HS-27A (cell line): ENCODE measurements around the gene NT5C3B.
"Not testable (repeated sequence)": the region's sequence is repeated elsewhere in the genome, so short reads cannot be mapped to it uniquely, and the experiment has no call there.

ENCODE experiments used
- DNase-seq: peaks from one replicate; pipeline ENCODE4 v3.0.0-alpha.2; 2012; ENCODE audit warnings: low read depth, missing footprints

NT5C3B gene

GRCh38 chr17:41839448-41839847 lies 3.4 kb upstream of the NT5C3B start:
- not testable (repeated sequence) for DNase-seq

GRCh38 chr17:41837761-41838538 lies 1.9 kb upstream of the NT5C3B start, which contains the start of gene KLHL10:
TSS of gene KLHL10 (plus strand) at chr17:41837825. CDS start at chr17:41837933, 108 bp downstream.
- no peak for DNase-seq

GRCh38 chr17:41836550-41837196 lies 641 bp upstream of the NT5C3B start:
- no peak for DNase-seq

DNA sequence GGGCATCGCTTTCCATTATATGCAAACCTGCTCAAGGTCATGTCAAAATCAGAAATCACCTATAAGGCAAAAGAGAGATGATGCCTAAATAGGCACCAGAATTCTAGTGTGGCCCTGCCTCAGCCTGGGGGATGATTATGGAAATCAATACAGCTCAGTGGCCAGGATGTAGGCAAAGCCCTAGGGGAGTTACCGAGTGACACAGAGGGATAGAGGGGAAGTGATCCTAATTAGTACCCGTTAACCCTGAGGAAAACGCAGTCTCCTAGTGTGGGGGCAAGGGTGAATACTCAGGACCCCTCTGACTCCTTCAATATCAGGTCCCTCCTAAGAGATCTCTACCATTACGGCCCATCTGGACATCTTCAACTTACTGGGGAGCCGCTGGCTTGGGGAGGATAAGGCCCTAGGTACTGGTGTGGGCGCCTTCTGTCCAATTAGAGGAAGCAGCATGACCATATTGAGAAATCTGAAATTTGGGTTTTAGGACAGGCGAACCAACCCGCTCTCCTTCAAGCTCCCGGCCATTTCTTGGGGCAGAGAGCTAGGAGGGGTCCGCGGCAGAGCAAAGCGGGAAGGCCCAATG lies 725 bp downstream of the NT5C3B start:
- no peak for DNase-seq

DNA sequence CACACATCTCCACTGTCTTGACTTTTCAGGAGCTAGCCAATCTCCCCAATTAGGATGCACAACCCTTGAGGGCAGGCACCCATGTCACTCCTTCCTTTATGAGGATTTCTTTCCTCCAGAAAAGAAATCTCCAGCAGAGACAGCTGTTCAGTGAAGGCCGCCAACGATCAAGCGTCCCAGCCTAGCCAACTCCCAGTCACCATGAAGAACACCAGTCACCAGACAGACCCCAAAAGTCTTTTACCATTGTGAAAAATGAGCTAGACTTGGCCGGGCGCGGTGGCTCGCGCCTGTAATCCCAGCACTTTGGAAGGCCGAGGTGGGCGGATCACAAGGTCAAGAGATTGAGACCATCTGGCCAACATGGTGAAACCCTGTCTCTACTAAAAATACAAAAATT lies 6.1 kb downstream of the NT5C3B start:
- DNase-seq, result not testable (repeated sequence)

DNA sequence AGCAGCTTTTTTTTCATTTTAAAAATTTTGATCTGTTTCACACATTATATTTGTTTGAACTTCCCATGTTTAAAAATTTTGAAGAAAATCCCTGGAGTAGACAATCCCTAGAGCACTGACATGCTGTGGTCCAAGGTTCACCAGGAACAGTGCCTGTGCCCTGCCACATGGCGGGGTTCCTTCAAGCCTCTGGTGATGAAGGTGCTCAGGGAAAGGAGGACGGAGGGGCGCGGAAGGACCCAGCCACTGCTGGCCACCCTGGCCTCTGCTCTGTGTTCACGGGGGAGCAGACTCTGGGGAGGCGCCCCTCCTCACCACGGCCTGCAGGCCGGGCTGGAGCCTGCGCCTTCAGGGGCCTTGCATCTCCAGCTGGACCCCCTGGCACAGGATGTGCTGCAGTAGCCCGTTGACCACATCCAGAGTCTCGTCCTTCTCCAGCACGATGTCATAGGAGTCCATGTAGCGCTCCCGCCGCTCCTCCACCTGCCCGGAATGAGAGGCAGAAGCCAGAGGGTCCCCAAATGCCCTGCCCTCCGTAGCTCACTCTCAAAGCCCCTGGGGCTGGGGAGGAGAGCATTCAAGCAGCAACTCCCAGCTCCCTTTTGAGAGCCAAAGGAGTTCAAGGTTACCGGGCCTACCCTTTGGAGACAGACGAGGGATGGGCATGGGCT lies 10.7 kb downstream of the NT5C3B start:
- no peak for DNase-seq

DNA sequence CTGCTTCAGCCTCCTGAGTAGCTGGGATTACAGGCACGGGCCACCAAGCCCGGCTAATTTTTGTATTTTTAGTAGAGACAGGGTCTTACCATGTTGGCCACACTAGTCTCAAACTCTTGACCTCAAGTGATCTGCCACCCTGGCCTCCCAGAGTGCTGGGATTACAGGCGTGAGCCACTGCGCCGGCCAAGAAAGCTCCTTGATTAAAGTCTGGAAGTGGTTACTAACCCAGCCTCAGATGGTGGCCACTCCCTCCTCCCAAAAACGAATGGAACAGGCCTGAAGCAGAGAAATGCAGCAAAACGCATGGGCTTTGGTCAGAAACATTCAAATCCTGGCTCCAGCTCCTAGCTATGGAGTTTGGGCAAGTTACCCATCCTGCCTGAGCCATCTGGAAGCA lies 11.9 kb downstream of the NT5C3B start:
- DNase-seq, result no peak

DNA sequence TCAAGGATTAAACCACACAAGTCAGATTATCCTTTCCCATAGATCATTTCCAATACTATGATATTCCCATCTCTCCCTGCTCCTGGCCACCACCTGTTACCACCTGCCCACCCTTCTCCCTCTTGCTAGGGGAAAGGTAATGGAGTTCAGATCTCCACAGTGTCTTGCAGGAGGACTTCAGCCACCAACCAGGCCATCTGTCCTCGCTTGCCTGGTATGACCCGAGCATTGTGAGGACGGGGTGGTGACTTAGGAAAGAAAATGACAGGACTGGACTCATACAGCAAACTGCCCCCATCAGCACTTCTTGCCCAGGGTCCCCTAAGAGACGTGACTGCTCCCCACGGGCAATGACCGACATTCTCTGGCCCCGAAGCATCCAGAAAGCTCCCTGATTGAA lies 12.5 kb downstream of the NT5C3B start:
- DNase-seq, result no peak

GRCh38 chr17:41823141-41823524 lies 12.9 kb downstream of the NT5C3B start:
- no peak for DNase-seq

DNA sequence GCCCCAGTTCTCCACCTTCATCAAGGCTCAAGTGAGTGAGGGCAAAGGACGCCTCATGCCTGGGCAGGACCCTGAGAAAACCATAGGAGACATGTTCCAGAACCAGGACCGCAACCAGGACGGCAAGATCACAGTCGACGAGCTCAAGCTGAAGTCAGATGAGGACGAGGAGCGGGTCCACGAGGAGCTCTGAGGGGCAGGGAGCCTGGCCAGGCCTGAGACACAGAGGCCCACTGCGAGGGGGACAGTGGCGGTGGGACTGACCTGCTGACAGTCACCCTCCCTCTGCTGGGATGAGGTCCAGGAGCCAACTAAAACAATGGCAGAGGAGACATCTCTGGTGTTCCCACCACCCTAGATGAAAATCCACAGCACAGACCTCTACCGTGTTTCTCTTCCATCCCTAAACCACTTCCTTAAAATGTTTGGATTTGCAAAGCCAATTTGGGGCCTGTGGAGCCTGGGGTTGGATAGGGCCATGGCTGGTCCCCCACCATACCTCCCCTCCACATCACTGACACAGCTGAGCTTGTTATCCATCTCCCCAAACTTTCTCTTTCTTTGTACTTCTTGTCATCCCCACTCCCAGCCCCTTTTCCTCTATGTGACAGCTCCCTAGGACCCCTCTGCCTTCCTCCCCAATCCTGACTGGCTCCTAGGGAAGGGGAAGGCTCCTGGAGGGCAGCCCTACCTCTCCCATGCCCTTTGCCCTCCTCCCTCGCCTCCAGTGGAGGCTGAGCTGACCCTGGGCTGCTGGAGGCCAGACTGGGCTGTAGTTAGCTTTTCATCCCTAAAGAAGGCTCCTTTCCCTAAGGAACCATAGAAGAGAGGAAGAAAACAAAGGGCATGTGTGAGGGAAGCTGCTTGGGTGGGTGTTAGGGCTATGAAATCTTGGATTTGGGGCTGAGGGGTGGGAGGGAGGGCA lies 13.6 kb downstream of the NT5C3B start:
- DNase-seq, result no peak

- DNase-seq, result no peak
Measured at GRCh38 chr17:41821776-41822175, 14.3 kb downstream of the NT5C3B start.

DNA sequence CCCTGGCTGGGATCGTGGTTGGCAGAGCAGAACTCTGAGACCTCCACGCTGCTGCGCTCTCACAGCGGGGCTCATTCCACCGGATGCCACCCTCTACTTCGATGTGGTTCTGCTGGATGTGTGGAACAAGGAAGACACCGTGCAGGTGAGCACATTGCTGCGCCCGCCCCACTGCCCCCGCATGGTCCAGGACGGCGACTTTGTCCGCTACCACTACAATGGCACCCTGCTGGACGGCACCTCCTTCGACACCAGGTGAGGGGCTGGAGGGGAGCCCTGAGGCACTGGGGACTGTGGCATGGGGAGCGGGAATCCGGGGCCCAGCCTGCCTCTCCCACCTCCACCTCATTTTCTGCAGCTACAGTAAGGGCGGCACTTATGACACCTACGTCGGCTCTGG lies 18.0 kb downstream of the NT5C3B start:
- DNase-seq, result no peak

DNA sequence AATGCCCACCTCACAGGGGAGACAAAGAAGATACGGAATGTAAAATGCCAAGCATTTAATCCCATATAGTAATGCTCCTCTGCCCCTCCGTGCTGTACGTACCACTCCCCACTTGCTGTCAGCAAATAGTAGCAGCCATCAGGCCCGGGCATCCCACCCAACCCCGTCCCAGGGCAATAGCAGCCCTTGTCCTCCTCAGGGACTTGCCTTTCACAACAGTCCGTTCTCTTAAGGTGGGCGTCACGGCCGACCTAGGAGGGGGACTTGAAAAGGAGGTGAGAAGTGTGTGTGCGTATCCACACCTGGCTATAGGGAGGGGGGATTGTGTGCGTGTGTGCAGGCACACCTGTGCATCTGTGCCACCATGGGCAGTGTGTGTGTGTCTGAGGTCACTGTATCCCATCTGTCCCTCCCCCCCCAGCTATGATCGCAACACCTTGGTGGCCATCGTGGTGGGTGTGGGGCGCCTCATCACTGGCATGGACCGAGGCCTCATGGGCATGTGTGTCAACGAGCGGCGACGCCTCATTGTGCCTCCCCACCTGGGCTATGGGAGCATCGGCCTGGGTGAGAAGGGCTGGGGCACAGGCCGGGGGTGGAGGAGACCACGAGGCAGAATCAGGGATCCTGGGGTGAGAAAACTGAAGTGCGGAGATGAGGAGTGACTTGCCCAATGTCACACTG lies 19.3 kb downstream of the NT5C3B start:
- no peak for DNase-seq

DNA sequence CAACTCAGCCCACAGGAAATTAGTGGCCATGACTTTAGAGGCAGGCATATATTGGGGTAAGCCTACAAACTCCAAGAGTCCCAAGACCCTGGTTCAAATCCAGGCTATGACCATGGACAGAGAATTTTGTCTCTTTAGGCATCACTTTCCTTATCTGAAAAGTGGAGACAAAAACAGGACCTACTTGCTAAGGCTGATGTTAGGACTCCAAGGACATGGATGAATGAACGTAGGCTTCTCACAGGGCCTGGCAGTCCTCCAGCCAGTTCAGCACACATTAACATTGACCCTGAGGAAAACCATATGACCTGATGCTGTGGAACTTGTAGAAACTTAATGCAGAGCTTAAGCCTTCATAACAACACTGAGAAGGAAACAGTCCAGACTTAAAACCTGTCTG lies 21.8 kb downstream of the NT5C3B start:
- no peak for DNase-seq

DNA sequence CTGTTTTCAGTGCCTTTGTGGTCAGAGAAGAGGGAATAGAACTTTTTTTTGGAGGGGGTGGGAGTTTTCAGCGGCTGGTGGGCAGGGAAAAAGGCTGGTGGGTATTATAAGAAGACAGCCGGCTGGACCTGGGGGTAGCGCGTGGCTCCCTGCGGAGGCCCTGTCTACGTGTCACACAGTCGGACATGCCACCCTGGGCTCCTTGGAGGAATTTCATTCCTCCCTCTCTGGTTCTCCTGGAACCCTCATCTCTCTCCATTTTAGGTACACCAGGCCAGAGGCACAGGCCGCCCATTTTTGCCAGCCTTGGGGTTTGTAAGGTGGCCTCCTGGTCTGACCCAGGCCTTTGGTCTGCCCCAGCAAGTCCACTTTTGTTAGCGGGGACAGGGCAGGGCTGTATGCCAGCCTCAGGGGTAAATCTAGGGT lies 22.3 kb downstream of the NT5C3B start:
- DNase-seq, result no peak

- no peak for DNase-seq
Measured at GRCh38 chr17:41813152-41813680, 22.8 kb downstream of the NT5C3B start.

- DNase-seq, result no peak
Measured at GRCh38 chr17:41812381-41813151, 23.5 kb downstream of the NT5C3B start, which contains the start of gene FKBP10. TSS of gene FKBP10 (plus strand) at chr17:41813004. CDS start at chr17:41813035, 31 bp downstream.

GRCh38 chr17:41811549-41812380 lies 24.3 kb downstream of the NT5C3B start, which contains the start of gene P3H4:
TSS of gene P3H4 (minus strand) at chr17:41811949. CDS start at chr17:41811915, 34 bp downstream.
- no peak for DNase-seq
